HepG2 (cell line): ENCODE measurements around the gene FOCAD. TPM values are rescaled to one million over a fixed set of nuclear protein-coding genes. Genes with fewer than 3 reads are reported as not detected.
A peak's percentile ranks its signal among the peaks of the same experiment; 100 is the strongest.

ENCODE experiments used
- AHR ChIP-seq: IDR thresholded peaks from 2 replicates; pipeline ENCODE4 v1.6.1; 2018; ENCODE audit warnings: missing genetic modification reagents, missing compliant biosample characterization
- ATF7-NPFF ChIP-seq: sonication (generic); formaldehyde crosslinking; IDR thresholded peaks from 2 replicates; pipeline ENCODE4 v1.8.1; 2023; ENCODE audit warnings: mild to moderate bottlenecking, low read depth, missing genetic modification reagents, moderate library complexity
- DR1 ChIP-seq: sonication (generic); formaldehyde crosslinking; IDR thresholded peaks from 2 replicates; pipeline ENCODE4 v1.8.0; 2021; ENCODE audit warnings: mild to moderate bottlenecking, missing genetic modification reagents, inconsistent platforms
- GATA4 ChIP-seq: sonication (generic); IDR thresholded peaks from 2 replicates; pipeline ENCODE4 v1.6.1; 2016; ENCODE audit warnings: antibody characterized with exemption, low read depth, borderline replicate concordance
- HIC2 ChIP-seq: sonication (generic); formaldehyde crosslinking; IDR thresholded peaks from 2 replicates; pipeline ENCODE4 v1.9.0; 2022; ENCODE audit warnings: low read depth, missing genetic modification reagents
- HINFP ChIP-seq: sonication (generic); formaldehyde crosslinking; IDR thresholded peaks from 2 replicates; pipeline ENCODE4 v1.4.0; 2020; ENCODE audit warnings: low read depth, mild to moderate bottlenecking, missing genetic modification reagents
- HMG20A ChIP-seq: IDR thresholded peaks from 2 replicates; pipeline ENCODE4 v1.6.1; 2016; ENCODE audit warnings: borderline replicate concordance
- HNRNPLL ChIP-seq: fragments of 200-400 bp; formaldehyde crosslinking; IDR thresholded peaks from 2 replicates; pipeline ENCODE4 v1.6.1; 2017; ENCODE audit warnings: mild to moderate bottlenecking, low read depth, low read length; ENCODE audit not compliant: poor library complexity, severe bottlenecking
- HOXA7 ChIP-seq: sonication (generic); formaldehyde crosslinking; IDR thresholded peaks from 2 replicates; pipeline ENCODE4 v1.8.1; 2022; ENCODE audit warnings: mild to moderate bottlenecking, missing genetic modification reagents, moderate library complexity
- LBX2 ChIP-seq: sonication (generic); formaldehyde crosslinking; IDR thresholded peaks from 2 replicates; pipeline ENCODE4 v1.5.0; 2020; ENCODE audit warnings: missing genetic modification reagents, mild to moderate bottlenecking, borderline replicate concordance
- MYC ChIP-seq: sonication (generic); formaldehyde crosslinking; IDR thresholded peaks from 2 replicates; pipeline ENCODE4 v1.9.0; 2021; ENCODE audit warnings: missing genetic modification reagents, borderline replicate concordance
- NONO ChIP-seq, 2 experiments: fragments of 450-650 bp in 1 of 2; sonication (generic) in 1 of 2; formaldehyde crosslinking in 1 of 2; IDR thresholded peaks in 1 of 2; conservative IDR thresholded peaks in 1 of 2; 2 replicates each; pipeline versions ENCODE4 v1.6.1 to v1.8.0; 2017 to 2022; ENCODE audit warnings: mild to moderate bottlenecking in 1 of 2, missing genetic modification reagents in 1 of 2, moderate library complexity in 1 of 2
- RARG ChIP-seq: sonication (generic); formaldehyde crosslinking; IDR thresholded peaks from 2 replicates; pipeline ENCODE4 v1.4.0; 2020; ENCODE audit warnings: low read depth, mild to moderate bottlenecking, missing genetic modification reagents
- SIN3B ChIP-seq: fragments of 150-350 bp; IDR thresholded peaks from 2 replicates; pipeline ENCODE4 v1.6.1; 2014; ENCODE audit warnings: low read length
- THYN1 ChIP-seq: sonication (generic); formaldehyde crosslinking; IDR thresholded peaks from 2 replicates; pipeline ENCODE4 v1.8.1; 2023; ENCODE audit warnings: low read depth, mild to moderate bottlenecking, moderate library complexity, missing genetic modification reagents, borderline replicate concordance
- ZBED4 ChIP-seq: sonication (generic); formaldehyde crosslinking; IDR thresholded peaks from 2 replicates; pipeline ENCODE4 v1.4.0; 2020; ENCODE audit warnings: missing genetic modification reagents, borderline replicate concordance
- ZNF30 ChIP-seq: sonication (generic); formaldehyde crosslinking; IDR thresholded peaks from 2 replicates; pipeline ENCODE4 v1.5.0; 2020; ENCODE audit warnings: mild to moderate bottlenecking, missing genetic modification reagents
- ZNF354B ChIP-seq: sonication (generic); formaldehyde crosslinking; IDR thresholded peaks from 2 replicates; pipeline ENCODE4 v1.8.0; 2022; ENCODE audit warnings: mild to moderate bottlenecking, missing genetic modification reagents
- ZNF576 ChIP-seq: sonication (generic); formaldehyde crosslinking; IDR thresholded peaks from 2 replicates; pipeline ENCODE4 v1.4.0; 2020; ENCODE audit warnings: mild to moderate bottlenecking, missing genetic modification reagents
- ZNF597 ChIP-seq: sonication (generic); formaldehyde crosslinking; IDR thresholded peaks from 2 replicates; pipeline ENCODE4 v1.5.0; 2020; ENCODE audit warnings: missing genetic modification reagents
- ZNF788 ChIP-seq: sonication (generic); formaldehyde crosslinking; IDR thresholded peaks from 2 replicates; pipeline ENCODE4 v1.5.0; 2020; ENCODE audit warnings: mild to moderate bottlenecking, missing genetic modification reagents, borderline replicate concordance
- polyA plus RNA-seq, 8 experiments: library from polyadenylated mRNA; depleted of rRNA in 3 of 8; stranded (reverse) in 7 of 8; unstranded in 1 of 8; fragments of >200 nt; fragmentation: Illumina TruSeq in 4 of 8; extraction: Trizol in 4 of 8; gene quantifications; 2 replicates each; pipeline versions ENCODE4 v1.2.1 to v1.2.3, GENCODE V29; 2011 to 2016; ENCODE audit warnings: low read depth in 4 of 8, missing spikeins in 1 of 8, mixed read lengths in 1 of 8; ENCODE audit not compliant: insufficient read depth in 1 of 8
- total RNA-seq, 5 experiments: library from RNA; depleted of rRNA; stranded (reverse); fragments of >200 nt; fragmentation: Illumina TruSeq; extraction: Trizol; gene quantifications; 2 replicates each; pipeline ENCODE4 v1.2.3, GENCODE V29; 2016; ENCODE audit warnings: low read depth in 1 of 5

Gene FOCAD
- total and polyA plus RNA-seq, 2 of the 13 experiments (the other 11 are each of a cell fraction or from before 2014, with no cell fraction given): 18.0 to 31.1 TPM

- TF ChIP-seq HINFP: no peak
- no peak for TF ChIP-seq RARG (CRISPR knock-in tag)
- no peak for TF ChIP-seq ZNF597 (CRISPR knock-in tag)
- no peak for TF ChIP-seq ZNF576 (CRISPR knock-in tag)
- TF ChIP-seq AHR: no peak
- peak; percentile 63; the same call in 1 of the 2 replicates for TF ChIP-seq HMG20A (CRISPR knock-in tag)
- TF ChIP-seq THYN1 (CRISPR knock-in tag): no peak
- no peak for TF ChIP-seq ZNF30 (CRISPR knock-in tag)
- no peak for TF ChIP-seq ZNF354B (CRISPR knock-in tag)
- TF ChIP-seq HIC2 (CRISPR knock-in tag): no peak
- no peak for TF ChIP-seq DR1 (CRISPR knock-in tag)
- peak; percentile 64; the same call in 1 of the 2 replicates for TF ChIP-seq ZNF788 (CRISPR knock-in tag)
- TF ChIP-seq NONO (IDR thresholded peaks at IDR 0.05): no peak
- TF ChIP-seq NONO (CRISPR knock-in tag; conservative IDR thresholded peaks at IDR 0.05): no peak; the same call in 1 of the 2 replicates
- no peak for TF ChIP-seq HNRNPLL
- no peak for TF ChIP-seq LBX2 (CRISPR knock-in tag)
- TF ChIP-seq ATF7-NPFF (CRISPR knock-in tag): no peak
- no peak for TF ChIP-seq ZBED4 (CRISPR knock-in tag)
- no peak for TF ChIP-seq HOXA7 (CRISPR knock-in tag)
- TF ChIP-seq GATA4: peak; percentile 94
- TF ChIP-seq MYC: no peak
- TF ChIP-seq SIN3B: no peak
Measured at GRCh38 chr9:20692554-20692953, 8.5 kb downstream of the FOCAD start (continued).
